ENCODE measurements around the gene ARHGAP36.

ARHGAP36 gene

DNA sequence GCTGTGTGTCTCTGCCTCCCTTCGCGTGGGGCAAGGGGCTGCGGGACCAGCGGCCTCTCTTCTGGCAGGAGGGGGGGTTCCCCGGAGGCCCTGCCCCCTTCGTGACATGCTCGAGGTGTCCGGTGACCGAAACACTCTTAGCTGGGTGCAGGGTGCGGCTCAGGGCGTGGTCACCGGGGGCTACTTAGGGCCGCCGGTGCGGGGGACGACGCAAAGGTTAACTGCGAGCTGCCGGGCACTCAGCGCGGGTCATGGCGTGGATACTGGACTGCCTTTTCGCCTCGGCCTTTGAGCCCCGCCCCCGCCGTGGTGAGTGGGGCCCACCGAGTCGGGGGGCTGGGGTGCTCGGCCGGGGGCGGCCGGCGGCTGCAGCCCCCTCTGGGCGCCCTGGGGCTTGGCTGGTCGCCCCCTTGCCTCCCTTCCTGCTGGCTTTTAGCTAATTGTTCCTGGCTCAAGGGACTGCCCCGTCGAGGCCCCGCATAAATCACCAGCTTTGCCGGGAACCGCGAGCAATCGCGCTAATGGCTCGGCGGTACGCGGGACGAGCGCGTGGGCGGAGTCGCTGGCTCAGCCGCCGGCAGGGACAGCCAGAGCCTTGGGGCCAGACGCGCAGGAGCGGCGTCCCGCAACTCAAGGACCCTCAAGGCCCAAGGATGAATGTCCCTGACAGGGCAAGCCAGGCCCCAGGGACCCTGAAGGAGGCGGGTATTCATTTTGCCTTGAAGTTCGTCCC, at the start of gene ARHGAP36:
TSS of gene ARHGAP36 (plus strand) at position 211 of the 733 bp plus-strand sequence. CDS start 23,320 bp downstream, outside the sequence.
- DNase-seq, result no peak

- DNase-seq, result no peak
Observed at GRCh38 chrX:131010186-131010585, 48.0 kb upstream of the ARHGAP36 start.

GRCh38 chrX:131025336-131025735, 32.8 kb upstream of the ARHGAP36 start:
- DNase-seq, result no peak

DNA sequence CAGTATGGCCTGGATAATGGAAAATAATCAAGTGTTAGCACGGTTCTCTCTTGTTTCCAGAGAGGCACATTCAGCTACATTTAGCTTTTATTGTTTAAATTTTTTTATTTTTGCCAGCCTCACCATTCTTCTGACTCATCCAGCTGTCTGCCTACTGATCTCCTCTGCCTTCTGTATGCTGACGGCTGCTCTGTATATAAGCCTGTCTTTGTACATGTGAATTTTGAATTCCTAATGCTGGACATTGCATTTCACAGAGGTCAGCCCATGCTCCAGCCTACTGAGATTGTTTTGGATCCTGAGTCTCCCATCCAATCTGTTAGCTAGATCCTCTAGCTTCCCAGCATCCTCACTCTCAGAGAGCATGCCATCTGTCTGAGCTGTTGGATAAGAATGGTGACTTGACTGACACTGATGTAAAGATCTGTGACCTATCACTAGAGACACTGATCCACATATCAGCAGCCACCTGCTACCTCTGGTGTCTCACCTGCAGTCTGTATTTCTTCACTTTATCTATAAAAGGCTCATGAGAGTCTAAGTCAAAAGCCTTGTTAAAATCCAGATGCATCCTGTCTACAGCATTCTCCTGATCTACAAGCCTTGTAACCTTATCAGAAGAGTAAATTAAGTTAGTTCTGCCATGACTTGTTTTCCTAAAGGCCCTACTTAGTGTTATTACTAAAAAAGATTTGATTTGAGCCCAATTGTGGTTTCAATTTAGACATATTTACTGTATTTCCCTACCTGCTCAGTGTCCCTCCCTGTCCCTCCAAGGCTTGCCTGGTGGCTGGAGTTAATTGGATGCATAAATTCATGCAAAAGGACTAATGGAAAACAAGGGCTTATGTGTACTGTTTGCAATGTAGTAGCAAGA, 25.6 kb upstream of the ARHGAP36 start:
- DNase-seq, result no peak

DNA sequence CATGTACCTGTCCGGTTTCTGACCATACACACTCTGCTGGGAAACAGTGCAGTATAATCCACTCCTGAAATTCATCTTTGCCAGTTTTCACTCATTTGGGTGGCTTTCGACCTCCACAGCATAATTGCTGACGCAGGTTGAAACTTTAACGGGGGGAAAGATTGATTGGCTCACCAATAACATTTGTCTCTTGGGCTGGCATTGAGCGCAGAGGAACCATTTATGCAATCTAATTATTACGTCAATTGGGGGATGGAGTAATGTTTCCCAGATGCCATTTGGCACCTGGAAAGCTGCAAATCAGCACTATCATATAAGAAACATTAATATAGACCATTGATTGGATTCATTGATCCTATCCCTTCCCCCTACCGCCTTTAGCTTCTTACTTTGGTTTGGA, 24.1 kb upstream of the ARHGAP36 start:
- DNase-seq, result no peak

DNA sequence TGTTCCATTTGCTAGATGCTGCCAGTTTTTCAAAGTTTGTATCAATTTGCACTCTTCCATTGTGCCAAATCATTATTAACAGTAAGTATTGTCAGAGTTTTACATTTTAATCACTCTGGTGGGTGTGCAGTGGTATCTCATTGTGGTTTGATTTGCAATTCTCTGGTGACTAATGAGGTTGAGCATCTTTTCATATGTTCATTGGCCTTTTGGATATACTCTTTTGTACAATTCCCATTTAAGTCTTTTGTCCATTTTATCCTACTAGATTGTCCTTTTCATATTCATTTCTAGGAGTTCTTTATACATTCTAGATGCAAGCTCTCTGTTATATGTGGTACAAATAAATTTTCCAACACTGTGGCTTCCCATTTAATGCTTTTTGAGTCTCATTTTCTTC, 17.4 kb upstream of the ARHGAP36 start:
- no peak for DNase-seq

DNA sequence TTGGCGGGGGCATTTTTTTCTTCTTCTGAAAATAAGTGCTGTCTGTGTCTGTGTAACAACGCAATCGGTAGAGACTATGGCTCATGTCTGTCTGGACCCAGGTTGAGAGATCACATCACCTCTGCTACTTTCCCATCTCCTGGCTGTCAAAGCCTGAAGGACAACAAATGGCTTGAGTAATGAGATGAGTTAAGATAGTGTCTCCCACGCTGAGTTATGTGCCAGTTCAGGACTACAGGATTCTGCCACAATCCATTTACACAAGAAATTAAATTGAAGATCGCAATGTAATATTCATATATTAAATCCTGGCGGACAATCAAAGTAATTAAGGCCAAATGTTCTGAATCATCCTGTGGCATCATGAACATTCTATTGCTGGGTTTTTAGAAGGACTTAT, 16.5 kb upstream of the ARHGAP36 start:
- DNase-seq, result no peak

DNA sequence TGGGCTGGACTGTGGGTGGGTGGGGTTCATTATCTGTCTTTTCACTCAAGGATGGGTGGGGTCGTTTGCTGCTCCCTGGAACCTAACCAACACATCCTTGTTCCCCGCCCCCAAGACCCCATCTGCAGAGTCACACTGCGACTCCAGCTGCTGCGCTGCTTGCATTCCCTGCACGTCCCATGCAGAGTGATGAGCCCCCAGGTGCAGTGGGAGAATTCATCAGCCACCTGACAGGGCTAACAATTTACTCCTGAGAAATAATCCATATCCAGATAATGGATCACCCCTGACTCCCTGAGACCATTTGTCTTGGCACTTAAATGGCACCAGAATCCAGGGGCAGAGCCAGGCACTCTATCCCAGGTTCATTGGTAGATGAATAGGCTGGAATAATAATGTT, 12.4 kb upstream of the ARHGAP36 start:
- no peak for DNase-seq

DNA sequence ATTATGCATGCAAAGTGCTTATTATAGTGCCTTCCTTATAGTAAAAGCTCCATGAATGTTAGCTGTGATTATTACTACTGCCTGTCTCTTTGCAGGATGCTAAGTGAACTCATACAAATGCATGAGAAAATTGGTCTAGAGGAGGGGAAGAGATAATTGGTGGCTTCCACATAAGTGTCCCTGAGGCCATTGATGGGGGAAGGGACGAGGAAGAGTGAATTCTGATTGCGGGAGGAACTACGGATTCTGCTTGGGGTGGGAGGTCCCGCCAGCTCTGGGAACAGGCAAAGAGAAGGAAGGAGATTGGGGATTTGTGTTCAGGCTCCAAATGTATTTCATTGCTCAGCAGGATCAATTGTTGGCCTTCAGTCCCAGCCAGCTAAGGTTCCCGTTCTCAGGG, 11.6 kb upstream of the ARHGAP36 start:
- no peak for DNase-seq

GRCh38 chrX:131047180-131047579, 11.0 kb upstream of the ARHGAP36 start:
- no peak for DNase-seq

- no peak for DNase-seq
Observed at GRCh38 chrX:131053076-131053475, 5.1 kb upstream of the ARHGAP36 start.

DNA sequence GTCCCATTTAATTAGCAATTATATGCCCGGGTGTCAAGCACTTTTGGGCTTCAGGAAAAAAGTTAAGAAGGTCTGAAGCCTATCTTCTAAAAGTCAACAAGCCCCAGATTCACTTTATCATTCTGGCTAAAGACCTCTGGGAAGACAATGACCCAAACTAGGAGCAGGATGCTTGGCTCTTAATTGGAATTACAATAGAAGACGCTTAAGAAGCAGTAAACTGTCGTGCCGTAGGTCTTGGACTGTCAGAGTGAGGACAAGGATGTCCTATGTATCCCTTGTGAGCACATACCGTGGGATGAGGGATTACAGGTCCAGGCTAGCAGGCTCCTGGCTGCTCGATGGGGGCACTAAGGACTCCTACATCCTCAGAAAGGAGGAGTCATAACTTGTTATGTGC, 3.2 kb upstream of the ARHGAP36 start:
- DNase-seq, result no peak

- DNase-seq, result no peak
Observed at GRCh38 chrX:131057706-131058105, 440 bp upstream of the ARHGAP36 start.

GRCh38 chrX:131059246-131059645, 1.1 kb downstream of the ARHGAP36 start:
- no peak for DNase-seq

DNA sequence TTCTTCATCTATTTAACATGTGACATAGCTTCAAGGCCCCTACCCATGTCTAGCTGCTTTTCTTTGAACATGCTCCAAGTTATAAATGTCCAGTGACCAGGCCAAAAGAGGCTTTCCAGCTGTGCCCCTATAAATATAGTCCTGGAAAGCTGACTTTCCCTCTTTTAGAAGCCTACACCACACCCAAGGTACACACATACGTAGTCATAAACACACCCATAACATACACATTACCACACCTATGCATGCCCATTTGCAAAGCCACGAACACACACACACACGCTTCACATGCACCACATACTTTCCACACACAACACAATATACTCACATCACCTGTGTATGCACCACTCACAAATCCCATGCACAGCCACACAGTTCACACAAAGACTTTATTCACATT, 2.0 kb downstream of the ARHGAP36 start:
- DNase-seq, result no peak

GRCh38 chrX:131061306-131061705, 3.2 kb downstream of the ARHGAP36 start:
- no peak for DNase-seq

DNA sequence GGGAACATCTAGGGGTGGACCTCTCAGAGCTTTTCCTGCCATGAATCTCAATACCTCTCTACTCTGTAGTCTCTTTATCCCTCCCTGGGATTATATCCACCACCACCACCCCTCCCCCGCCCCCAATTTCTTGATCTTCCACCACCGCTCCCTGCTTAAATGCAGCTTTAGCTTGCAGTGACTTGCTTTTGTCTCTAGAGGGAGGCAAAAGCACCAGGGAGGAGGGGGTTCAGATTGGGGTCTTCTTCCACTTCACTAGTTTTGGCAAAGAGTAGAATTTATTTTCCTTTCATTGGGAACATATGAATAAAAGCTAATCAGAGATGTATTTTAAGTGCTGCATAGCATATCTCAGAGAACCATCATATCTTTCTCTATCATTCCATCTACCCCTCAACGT, 5.5 kb downstream of the ARHGAP36 start:
- DNase-seq, result no peak

DNA sequence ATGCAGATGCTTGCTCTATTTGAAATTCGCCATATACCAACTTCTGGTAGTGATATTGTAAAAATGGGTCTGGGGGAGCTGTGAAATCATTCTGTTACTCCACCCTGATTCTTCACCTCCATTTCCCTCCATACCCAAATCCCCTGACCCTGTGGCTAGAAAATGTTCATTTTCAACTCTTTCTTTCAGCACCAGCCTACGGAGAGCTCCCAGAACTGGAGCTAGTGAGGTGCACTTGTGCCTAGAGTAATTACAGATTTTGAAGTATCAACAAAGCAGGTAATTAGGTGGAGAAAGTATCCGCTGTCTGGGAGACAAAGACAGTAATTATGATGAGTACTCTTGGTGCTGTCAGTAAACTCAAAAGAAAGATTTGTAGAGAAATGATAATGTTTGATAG, 8.1 kb downstream of the ARHGAP36 start:
- no peak for DNase-seq

DNA sequence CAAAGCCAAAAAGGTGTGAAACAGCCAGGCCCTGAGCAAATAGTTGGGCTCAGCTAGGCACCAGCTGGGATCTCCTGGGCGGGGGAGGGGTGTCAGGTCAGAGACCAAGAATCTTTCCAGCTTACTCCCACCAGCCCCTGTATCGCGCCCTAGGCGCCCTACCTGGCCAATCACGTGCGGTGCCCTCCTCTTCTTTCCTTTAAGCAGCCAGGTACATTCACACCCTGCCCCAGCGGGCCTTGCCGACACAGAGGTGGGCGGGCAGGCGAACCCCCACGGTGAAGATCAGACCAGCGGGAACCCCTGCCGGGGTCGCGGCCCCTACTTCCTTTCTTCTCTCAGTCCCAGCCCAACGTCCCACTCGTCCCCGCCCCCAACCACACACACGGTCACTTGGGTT, 9.1 kb downstream of the ARHGAP36 start:
- DNase-seq, result no peak

GRCh38 chrX:131067846-131068745, 9.9 kb downstream of the ARHGAP36 start:
- no peak for DNase-seq

- DNase-seq, result no peak
Observed at GRCh38 chrX:131068945-131069719, 11.0 kb downstream of the ARHGAP36 start.

DNA sequence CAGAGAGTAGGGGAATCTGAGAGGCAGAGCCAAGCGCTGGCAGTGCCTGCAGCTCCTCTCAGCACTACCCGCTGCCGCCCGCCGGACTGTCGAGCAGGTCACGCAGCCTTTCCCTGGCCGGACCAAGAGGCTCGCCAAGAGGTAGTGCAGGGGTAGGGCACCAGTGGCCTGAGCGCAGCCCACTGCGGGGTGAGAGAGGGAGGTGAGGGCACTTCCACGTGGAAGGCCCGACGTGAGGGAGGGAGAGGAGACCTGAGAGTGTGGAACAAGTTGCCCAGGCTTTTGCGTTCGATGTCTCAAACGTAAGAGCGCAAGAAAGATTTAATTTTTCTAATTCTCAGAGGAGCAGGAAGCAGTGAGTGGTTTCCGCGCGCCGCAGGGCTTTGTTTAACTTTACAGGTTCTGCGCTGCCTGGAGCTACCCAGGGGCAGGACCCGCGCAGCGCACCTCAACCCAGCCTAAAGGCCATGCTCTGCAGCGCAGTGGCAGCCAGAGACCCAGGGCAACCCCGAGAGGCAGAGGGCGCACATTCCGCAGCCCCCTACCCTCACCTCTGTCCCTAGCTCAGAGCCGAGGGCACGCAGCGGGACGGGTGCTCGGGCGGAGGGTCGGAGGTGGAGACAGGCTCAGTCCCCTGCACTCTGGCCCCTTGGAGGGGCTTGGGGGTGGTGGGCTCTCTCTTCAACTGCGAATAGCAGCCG, 14.9 kb downstream of the ARHGAP36 start:
- no peak for DNase-seq
